Stimulated activated naive CD4-positive, alpha-beta T cell treated with Interleukin-2 at 50 U/mL for 16 hours (primary cell): Measurements from ENCODE around the gene GPSM1.

ENCODE experiments used
- DNase-seq: peaks from one replicate; lab custom pipeline; 2025; lab: John Stamatoyannopoulos, UW

Gene GPSM1, protein sequence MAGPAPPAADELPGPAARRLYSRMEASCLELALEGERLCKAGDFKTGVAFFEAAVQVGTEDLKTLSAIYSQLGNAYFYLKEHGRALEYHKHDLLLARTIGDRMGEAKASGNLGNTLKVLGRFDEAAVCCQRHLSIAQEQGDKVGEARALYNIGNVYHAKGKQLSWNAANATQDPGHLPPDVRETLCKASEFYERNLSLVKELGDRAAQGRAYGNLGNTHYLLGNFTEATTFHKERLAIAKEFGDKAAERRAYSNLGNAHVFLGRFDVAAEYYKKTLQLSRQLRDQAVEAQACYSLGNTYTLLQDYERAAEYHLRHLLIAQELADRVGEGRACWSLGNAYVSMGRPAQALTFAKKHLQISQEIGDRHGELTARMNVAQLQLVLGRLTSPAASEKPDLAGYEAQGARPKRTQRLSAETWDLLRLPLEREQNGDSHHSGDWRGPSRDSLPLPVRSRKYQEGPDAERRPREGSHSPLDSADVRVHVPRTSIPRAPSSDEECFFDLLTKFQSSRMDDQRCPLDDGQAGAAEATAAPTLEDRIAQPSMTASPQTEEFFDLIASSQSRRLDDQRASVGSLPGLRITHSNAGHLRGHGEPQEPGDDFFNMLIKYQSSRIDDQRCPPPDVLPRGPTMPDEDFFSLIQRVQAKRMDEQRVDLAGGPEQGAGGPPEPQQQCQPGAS

DNA sequence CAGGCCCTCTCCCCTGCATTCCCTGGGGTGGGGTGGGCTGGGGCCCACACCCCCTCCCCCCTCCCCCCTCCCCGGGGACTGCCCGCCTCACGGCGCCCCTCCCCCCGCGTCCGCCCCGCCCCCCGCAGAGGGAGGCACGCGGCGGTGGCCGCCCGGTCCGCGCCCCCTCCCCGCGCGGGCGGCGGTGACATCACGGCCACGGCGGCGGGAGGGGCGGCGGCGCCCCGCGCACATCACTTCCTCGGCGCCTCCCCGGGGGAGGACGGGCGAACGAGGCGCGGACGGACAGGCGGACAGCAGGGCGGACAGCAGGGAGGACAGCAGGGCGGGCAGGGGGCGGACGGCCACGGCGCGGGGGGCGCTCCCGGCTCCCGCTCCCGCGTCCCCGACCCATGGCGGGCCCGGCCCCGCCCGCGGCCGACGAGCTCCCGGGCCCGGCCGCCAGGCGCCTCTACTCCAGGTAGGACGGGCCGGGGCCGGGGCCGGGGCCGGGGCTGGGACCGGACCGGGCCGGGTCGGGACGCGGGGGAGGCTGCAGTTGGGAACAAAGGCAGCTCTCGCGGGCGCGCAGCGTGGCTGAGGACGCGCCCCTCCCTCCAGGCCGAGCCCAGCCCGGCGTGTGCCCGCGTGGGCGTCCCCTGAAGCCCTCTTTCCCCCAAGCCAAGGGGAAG is at the start of gene GPSM1:
GPSM1 (plus strand) TSS at position 236 of the 671 bp plus-strand sequence; CDS start at position 393, 157 bp downstream.
- DNase-seq: peak; percentile 12

GRCh38 chr9:136277746-136278145 is 49.6 kb upstream of the GPSM1 start:
- no peak for DNase-seq

GRCh38 chr9:136278221-136278620 is 49.1 kb upstream of the GPSM1 start:
- no peak for DNase-seq

GRCh38 chr9:136278894-136279293 is 48.4 kb upstream of the GPSM1 start:
- no peak for DNase-seq

GRCh38 chr9:136279471-136279870 is 47.9 kb upstream of the GPSM1 start:
- DNase-seq: no peak

DNA sequence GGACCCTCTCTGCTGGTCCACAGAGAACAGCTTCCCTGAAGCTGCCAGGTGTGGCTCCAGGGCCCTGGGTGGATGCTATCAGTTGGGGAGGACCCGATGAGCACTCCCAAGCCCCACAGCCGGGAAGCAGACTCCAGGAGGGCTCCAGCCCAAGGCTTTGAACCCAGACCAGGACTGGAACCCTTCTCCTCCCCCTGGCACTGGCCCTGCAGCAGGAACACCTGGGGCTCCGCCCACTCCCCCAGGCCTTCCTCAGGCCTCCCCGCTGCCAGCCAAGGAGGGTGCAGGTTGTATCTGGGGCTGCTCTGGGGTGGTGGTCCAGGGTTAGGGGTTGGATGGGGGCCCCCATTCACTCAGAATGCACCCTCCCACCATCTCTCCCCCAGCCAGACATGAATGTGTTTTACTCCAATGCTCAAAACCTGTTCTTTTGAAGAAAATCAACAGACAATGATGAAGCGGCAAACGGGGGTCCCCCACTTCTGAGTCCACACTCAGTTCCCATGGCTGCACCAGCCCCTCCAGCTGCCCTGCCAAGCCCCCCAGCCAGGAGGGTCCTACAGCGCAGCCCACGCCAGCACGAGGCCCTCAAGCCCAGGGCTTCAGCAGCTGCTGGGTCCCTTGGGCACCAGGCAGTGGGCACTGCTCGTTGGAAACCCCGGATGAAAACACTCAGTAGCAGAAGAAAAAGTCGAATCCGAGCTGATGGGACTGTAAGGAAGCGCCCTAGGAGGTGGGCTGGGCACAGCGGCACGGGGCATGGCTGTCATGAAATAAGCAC is 46.6 kb upstream of the GPSM1 start:
- no peak for DNase-seq

DNA sequence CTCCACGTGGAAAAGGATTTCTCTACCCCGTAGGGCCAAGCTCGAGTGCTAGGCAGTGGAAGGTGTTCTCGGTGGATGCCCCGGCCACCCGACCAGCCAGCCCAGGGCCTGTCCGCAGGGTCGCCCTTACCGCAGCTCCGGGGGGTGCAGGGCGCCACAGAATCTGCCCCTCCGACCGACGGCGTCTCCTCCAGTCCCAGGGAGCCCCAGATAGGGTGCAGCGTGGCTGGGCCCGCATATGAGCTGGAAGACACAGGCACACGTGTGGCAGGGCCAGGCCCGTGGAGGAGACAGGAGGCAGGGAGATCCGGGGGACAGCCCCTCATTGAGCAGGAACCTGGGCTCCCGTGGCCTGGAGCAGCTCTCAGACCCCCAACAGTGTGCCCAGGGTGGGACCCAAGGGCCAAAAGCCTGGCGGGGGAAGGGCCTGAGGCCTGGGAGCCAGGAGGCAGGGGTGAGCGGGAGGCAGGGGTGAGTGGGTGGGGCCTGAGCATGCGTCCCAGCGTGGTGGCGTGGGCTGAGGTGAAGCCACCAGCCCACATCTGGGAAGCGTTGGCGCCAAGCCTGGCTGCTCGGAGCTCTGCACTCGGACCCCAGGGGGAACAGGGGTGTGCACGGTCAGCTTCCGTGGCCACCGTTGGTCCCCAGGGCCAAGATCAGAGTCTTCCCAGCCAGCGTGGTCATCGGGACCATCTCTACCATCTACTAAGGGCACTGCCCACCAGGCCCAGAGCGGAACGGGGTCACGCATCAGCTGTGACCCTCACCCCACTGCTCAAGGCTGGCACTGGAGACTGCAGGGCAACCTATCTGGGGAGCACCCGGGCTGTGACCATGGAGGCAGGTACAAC is 45.7 kb upstream of the GPSM1 start:
- DNase-seq: no peak

GRCh38 chr9:136282272-136282861 is 45.0 kb upstream of the GPSM1 start:
- DNase-seq: no peak

DNA sequence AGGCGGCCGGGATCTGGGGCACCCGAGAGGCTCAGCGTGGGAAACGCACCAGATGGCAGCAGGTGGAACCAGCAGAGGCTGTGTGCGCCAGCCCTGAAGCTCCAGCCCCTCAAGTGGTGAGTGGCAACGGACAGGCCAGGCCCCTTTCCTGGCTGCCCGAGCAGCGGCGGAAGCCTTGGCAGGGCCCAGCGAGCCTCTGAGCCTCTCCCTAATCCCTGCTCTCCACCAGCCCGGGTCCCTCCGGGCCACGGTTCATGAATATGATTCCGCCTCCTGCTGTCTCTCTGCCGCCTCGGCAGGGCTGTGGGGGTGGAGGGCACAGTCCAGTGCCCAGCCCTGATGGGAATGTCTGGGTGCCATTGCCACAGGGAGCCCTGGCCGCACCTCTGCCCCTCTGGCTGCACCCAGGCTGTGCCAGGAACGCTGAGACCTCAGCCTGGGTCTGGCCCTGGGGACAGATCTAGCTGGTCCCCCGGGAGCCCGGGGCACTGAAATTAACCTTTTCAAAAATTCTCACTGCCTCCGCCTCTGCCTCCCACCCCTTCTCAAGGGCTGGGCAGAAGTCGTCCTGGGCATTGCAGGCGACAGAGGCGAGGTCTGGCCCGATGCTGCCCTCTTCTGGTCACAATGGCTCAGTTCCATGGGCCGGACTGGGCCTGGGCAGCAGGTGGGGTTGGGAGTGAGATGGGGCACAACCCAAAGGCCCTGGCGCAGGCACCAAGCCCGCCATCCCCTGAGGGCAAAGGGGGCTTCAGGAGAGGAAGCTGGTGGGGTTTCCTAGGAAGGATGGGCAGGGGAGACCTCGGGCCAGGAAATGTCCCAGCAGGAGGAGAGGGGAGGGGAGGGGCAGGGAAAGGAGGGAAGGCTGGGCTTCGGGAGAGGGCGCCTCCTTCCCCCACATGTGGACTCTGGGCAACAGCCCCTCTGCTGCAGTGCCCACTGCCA is 43.8 kb upstream of the GPSM1 start:
- peak; percentile 69 for DNase-seq

- DNase-seq: no peak
Observed at GRCh38 chr9:136284311-136284710, 43.0 kb upstream of the GPSM1 start.

DNA sequence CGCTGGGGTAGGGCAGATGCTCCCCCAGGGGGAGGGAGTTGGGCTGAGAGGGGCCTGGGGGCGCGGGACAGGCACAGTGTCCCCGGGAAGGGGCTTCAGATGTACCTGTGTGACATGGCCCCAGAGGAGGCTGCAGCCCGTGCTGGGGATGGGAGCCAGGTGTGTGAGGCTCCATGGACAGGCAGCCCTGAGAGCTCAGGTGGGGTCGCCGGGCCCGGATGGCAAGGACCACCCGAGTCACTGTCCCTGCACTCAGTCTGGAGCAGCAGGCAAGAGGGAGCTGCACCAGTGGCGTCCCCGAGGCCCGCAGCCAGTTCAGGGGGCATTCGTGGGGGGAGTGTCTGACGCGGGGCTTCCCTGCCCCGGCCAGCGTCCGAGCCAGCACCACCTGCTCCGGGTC is 42.4 kb upstream of the GPSM1 start:
- DNase-seq: no peak

DNA sequence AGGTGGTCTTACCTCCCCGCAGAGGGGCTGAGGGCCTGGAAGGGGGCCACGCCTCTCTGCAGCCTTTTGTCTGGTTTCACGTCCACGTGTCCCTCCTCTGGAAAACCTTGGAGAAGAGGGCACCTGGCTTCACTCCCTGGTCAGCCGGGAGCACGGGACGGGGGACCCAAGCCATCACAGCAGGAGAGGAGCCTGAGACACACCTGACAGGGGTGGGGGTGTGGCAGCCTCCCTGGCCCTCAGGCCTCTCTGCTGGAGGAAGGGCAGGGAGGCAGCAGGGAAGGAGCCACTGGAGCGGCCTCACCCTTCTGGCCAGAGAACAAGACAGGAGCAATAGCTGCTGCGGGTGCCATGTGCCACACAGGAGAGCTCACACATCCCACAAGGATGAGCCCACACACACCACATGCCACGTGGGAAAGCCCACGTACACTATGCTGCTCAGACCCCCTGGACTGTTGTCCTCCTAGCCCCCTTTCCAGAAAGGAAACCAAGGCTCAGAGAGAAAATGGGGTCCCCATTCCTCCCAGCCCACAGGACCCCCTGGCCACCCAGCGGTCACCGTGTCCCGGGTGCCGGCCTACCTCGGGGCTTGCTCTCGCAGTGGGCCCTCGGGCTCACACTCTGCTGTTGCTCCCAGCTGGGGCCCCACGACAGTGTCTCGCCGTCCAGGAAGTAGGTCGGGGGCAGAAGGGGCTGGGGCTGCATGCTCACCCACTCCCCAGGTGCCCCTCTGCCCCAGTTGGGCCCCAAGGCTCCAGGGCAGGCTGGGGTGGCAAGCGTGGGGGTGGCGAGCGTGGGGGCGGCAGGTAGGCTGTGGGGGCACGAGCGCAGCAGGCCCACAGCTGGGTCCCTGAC is 41.6 kb upstream of the GPSM1 start:
- DNase-seq: no peak

- no peak for DNase-seq
Observed at GRCh38 chr9:136286359-136286986, 40.9 kb upstream of the GPSM1 start.

GRCh38 chr9:136286987-136287379 is 40.4 kb upstream of the GPSM1 start:
- no peak for DNase-seq

DNA sequence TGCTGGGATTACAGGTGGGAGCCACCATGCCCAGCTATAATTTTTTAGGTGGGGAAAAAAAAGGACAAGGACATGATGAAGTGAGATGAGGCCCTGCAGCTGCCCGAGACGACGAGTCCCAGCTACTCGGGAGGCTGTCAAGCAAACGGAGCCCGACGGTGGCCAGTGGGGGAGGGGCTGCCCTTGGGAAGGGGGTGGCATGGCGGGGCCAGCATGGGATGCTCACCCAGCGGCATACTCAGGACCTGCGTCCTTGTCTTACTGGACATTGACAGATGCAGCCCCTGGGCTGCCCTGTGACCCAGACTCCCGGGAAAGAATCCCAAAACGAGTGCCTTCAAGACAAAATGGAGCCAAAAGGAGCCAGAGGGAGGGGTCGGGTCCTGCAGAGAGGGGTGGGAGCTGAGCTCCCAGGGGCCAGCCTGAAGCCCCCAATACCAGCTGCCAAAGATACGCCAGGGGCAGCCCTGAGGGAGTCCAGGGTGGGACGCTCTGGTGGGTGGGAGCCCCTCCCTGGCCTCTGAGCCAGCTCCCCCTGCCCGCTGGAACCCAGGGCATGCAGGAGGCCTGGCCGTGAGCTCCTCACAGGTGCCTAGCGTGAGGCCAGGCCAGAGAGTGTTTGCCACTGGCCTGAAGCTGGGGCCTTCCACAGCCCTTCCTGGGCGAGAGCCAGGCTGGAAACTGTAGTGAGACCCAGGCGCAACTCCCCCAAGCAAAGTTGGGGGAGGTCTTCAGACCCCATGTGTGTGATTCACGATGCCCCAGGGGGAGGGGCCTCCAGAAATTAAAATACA is 39.2 kb upstream of the GPSM1 start:
- DNase-seq: no peak

GRCh38 chr9:136289651-136290507 is 37.5 kb upstream of the GPSM1 start:
- no peak for DNase-seq
